GM12878 (cell line): Measurements from ENCODE around the gene SERPINE2. TPM values are rescaled to one million over a fixed set of nuclear protein-coding genes. Genes with fewer than 3 reads are reported as not detected.
A peak's percentile ranks its signal among the peaks of the same experiment; 100 is the strongest.

Source experiments
- ATAC-seq: fragments of 200-7000 bp; cut with Tn5 transposase; 3 replicates; pipeline ENCODE4 v1.9.1; 2020; ENCODE audit warnings: mild to moderate bottlenecking, moderate library complexity
- BruUV-seq: library from RNA; stranded (reverse); fragments of 400-500 nt; replicated peaks from 2 replicates; lab custom pipeline; 2021; lab: Mats Ljungman, UMichigan
- CTCF ChIA-PET: fragments of 300-600 bp; sonication (Branson Sonifier 250); formaldehyde crosslinking; extraction: SDS; loops from one replicate; lab custom pipeline; 2021; ENCODE audit warnings: inconsistent platforms; lab: Yijun Ruan, JAX
- POLR2A ChIA-PET: fragments of 350-600 bp; formaldehyde crosslinking; extraction: SDS; loops from one replicate; lab custom pipeline; 2021; ENCODE audit warnings: inconsistent platforms; lab: Charles Lee
- RAD21 ChIA-PET: fragments of 300-600 bp; sonication (Branson Sonifier 250); formaldehyde crosslinking; loops from one replicate; lab custom pipeline; 2023; ENCODE audit warnings: antibody characterized with exemption; ENCODE audit not compliant: unreplicated experiment; lab: Charles Lee
- SMC1A ChIA-PET: fragments of 300-600 bp; sonication (Branson Sonifier 250); formaldehyde crosslinking; loops from one replicate; lab custom pipeline; 2023; ENCODE audit not compliant: unreplicated experiment, uncharacterized antibody; lab: Charles Lee
- DNase-seq: peaks from one replicate; pipeline ENCODE4 v3.0.0-alpha.2; 2011; ENCODE audit warnings: low read depth, low spot score
- FAIRE-seq: peaks from 3 replicates; lab custom pipeline; 2011; peaks lifted over from hg19 to GRCh38; lab: Jason Lieb, UNC
- H2AFZ ChIP-seq: 2 replicates; pipeline ENCODE4 v1.6.0; 2011; ENCODE audit warnings: low read depth, low read length, control low read depth; ENCODE audit not compliant: control insufficient read depth
- H3K27ac ChIP-seq: 2 replicates; pipeline ENCODE4 v1.5.1; 2011; ENCODE audit warnings: control low read depth; ENCODE audit not compliant: control insufficient read depth, insufficient read depth
- H3K27me3 ChIP-seq, 2 experiments: replicated peaks in 1 of 2; 2 replicates each; pipeline versions ENCODE4 v1.6.0 to v1.6.1; 2011; ENCODE audit warnings: low read length in 1 of 2; ENCODE audit not compliant: control insufficient read depth in 2 of 2, insufficient read depth in 2 of 2
- H3K36me3 ChIP-seq, 2 experiments: 2 replicates each; pipeline ENCODE4 v1.5.1; 2011; ENCODE audit warnings: low read length in 1 of 2; ENCODE audit not compliant: control insufficient read depth in 2 of 2, insufficient read depth in 2 of 2
- H3K4me1 ChIP-seq: 2 replicates; pipeline ENCODE4 v1.6.1; 2011; ENCODE audit warnings: mild to moderate bottlenecking, low read length, moderate library complexity, mixed read lengths; ENCODE audit not compliant: control insufficient read depth, insufficient read depth
- H3K4me2 ChIP-seq: 2 replicates; pipeline ENCODE4 v1.6.0; 2011; ENCODE audit warnings: control low read depth; ENCODE audit not compliant: control insufficient read depth, insufficient read depth
- H3K4me3 ChIP-seq: fragments of 200-600 bp; sonication (generic); 2 replicates; pipeline ENCODE4 v1.5.1; 2016
- H3K79me2 ChIP-seq: 2 replicates; pipeline ENCODE4 v1.6.0; 2011; ENCODE audit warnings: low read length; ENCODE audit not compliant: control insufficient read depth, insufficient read depth
- H3K9ac ChIP-seq: 2 replicates; pipeline ENCODE4 v1.8.0; 2011; ENCODE audit warnings: low read length, control low read depth, mixed read lengths; ENCODE audit not compliant: control insufficient read depth, insufficient read depth
- H3K9me3 ChIP-seq: replicated peaks from 3 replicates; pipeline ENCODE4 v1.5.1; 2011; ENCODE audit warnings: mild to moderate bottlenecking, low read length; ENCODE audit not compliant: control insufficient read depth, insufficient read depth
- H4K20me1 ChIP-seq: 2 replicates; pipeline ENCODE4 v1.6.0; 2011; ENCODE audit not compliant: control insufficient read depth, insufficient read depth
- BMI1 ChIP-seq: fragments of 450-650 bp; IDR thresholded peaks from 2 replicates; pipeline ENCODE4 v1.6.1; 2016; ENCODE audit warnings: mild to moderate bottlenecking, moderate library complexity, borderline replicate concordance
- EED ChIP-seq: sonication (generic); IDR thresholded peaks from 2 replicates; pipeline ENCODE4 v1.6.1; 2016; ENCODE audit warnings: antibody characterized with exemption, low read depth
- IKZF1 ChIP-seq: fragments of 450-650 bp; conservative IDR thresholded peaks from 2 replicates; pipeline ENCODE4 v1.6.1; 2017; ENCODE audit warnings: antibody characterized with exemption, mild to moderate bottlenecking
- IKZF2 ChIP-seq, 2 experiments: fragments of 450-650 bp; IDR thresholded peaks; 2 replicates each; pipeline ENCODE4 v1.6.1; 2017; ENCODE audit warnings: mild to moderate bottlenecking in 2 of 2, moderate library complexity in 2 of 2
- POU2F2 ChIP-seq: IDR thresholded peaks from 3 replicates; pipeline ENCODE4 v1.6.1; 2011; ENCODE audit warnings: low read depth, mild to moderate bottlenecking, low read length, borderline replicate concordance
- RCOR1 ChIP-seq: conservative IDR thresholded peaks from 2 replicates; pipeline ENCODE4 v1.6.1; 2012; ENCODE audit warnings: low read depth, low read length, improper control_type of control experiment
- RELB ChIP-seq: fragments of 450-650 bp; IDR thresholded peaks from 2 replicates; pipeline ENCODE4 v1.6.1; 2017; ENCODE audit warnings: low read depth, mild to moderate bottlenecking, moderate library complexity
- RUNX3 ChIP-seq: IDR thresholded peaks from 2 replicates; pipeline ENCODE4 v1.6.1; 2012; ENCODE audit warnings: low read length, inconsistent platforms
- TBL1XR1 ChIP-seq: IDR thresholded peaks from 2 replicates; pipeline ENCODE4 v1.6.1; 2012; ENCODE audit warnings: low read depth, low read length, improper control_type of control experiment
- ZNF217 ChIP-seq: fragments of 450-650 bp; IDR thresholded peaks from 2 replicates; pipeline ENCODE4 v1.6.1; 2017; ENCODE audit warnings: antibody characterized with exemption, mild to moderate bottlenecking
- ZNF24 ChIP-seq: fragments of 450-650 bp; IDR thresholded peaks from 2 replicates; pipeline ENCODE4 v1.6.1; 2017; ENCODE audit warnings: antibody characterized with exemption, mild to moderate bottlenecking
- in situ Hi-C: fragments of 300-500 bp; cut with MboI; formaldehyde crosslinking; loops from 9 replicates; pipeline ENCODE4 v1.14.3; 2018; ENCODE audit warnings: mixed read lengths
- intact Hi-C: fragments of 100-400 bp; cut with micrococcal nuclease; formaldehyde crosslinking; loops from one replicate; pipeline ENCODE4 v1.14.2; 2022; ENCODE audit not compliant: unreplicated experiment
- polyA plus RNA-seq, 11 experiments: library from polyadenylated mRNA; depleted of rRNA in 4 of 11; unstranded in 6 of 11; stranded (reverse) in 5 of 11; fragments of >200 nt; fragmentation: Nextera tagmentation in 4 of 11; fragmentation: Illumina TruSeq in 1 of 11; extraction: Ambion mirVana in 4 of 11; extraction: Trizol in 1 of 11; gene quantifications; 1 replicate in 1 of 11; 2 replicates in 10 of 11; pipeline versions ENCODE4 v1.2.1 to v1.2.3, GENCODE V29; 2011 to 2016; ENCODE audit warnings: inconsistent platforms in 2 of 11, missing spikeins in 2 of 11, low read depth in 1 of 11
- total RNA-seq, 4 experiments: library from RNA; depleted of rRNA in 3 of 4; stranded (reverse); fragments of >200 nt in 3 of 4; fragmentation: Illumina TruSeq in 1 of 4; extraction: Trizol in 1 of 4; gene quantifications; 2 replicates each; pipeline versions ENCODE4 v1.2.1 to v1.2.3, GENCODE V29; 2013 to 2021
- TF ChIP-seq, protein P1 (sequence below): IDR thresholded peaks from 2 replicates; pipeline ENCODE4 v1.6.1; 2012; ENCODE audit warnings: improper control_type of control experiment, low read depth, low read length; ENCODE audit not compliant: insufficient replicate concordance

SERPINE2 gene
- total and polyA plus RNA-seq, 10 of the 15 experiments (the other 5 are each of a cell fraction or from before 2014, with no cell fraction given), result 0.18 to 1.7 (median 0.39) TPM

DNA sequence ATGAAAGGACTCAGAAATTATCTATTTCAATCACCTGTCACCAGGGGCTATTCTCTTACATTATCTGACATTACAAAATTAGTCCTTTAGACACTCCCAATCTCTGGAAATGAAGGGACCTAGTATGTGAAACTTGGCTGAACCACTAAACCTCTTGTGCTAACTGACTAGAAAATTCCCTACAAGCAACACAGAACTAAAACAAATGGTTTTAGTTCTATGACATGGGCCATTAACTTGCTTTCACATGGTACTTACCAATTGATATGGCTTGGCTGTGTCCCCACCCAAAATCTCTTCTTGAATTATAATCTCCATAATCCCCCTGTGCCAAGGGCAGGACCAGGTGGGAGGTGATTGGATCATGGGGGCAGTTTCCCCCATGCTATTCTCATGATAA, 16.6 kb downstream of the SERPINE2 start:
- Histone ChIP-seq H3K9ac (no peak overlapping the region), H3K27me3 (no peaks in the 10 kb centered on the region), H3K9me3 (no peaks in the 10 kb centered on the region), H3K36me3 (no peaks in the 10 kb centered on the region), H3K27ac (no peak overlapping the region), H4K20me1 (no peaks in the 10 kb centered on the region), H3K4me3 (no peak overlapping the region), H3K4me1 (no peaks in the 10 kb centered on the region; the same call in 1 of the 2 replicates), H3K4me2 (no peak overlapping the region), H2AFZ (no peak overlapping the region), H3K79me2 (no peaks in the 10 kb centered on the region)
- FAIRE-seq, result peak; percentile 69
- RAD21 ChIA-PET, result no interaction called here
- SMC1A ChIA-PET, result no interaction called here
- in situ Hi-C loops, result no loop called here
- intact Hi-C loops, result no loop called here
- peak; percentile 19 for DNase-seq
- CTCF ChIA-PET, result no interaction called here
- POLR2A ChIA-PET, result no interaction called here
- no TSS peak for BruUV-seq
- TF ChIP-seq ZNF217 (peak; percentile 36; the same call in 1 of the 2 replicates), EED (no peak), POU2F2 (no peak), BMI1 (no peak), RCOR1 (no peak), TBL1XR1 (no peak), RUNX3 (peak; percentile 44; the same call in 1 of the 2 replicates), RELB (peak; percentile 52; the same call in 1 of the 2 replicates), IKZF2 (IDR thresholded peaks at IDR 0.05) (peak; percentile 66 to 72), ZNF24 (0 out of 2 replicates have a peak, but pooled peaks have one; percentile 11), IKZF1 (peak; percentile 51)
- TF ChIP-seq, protein P1, sequence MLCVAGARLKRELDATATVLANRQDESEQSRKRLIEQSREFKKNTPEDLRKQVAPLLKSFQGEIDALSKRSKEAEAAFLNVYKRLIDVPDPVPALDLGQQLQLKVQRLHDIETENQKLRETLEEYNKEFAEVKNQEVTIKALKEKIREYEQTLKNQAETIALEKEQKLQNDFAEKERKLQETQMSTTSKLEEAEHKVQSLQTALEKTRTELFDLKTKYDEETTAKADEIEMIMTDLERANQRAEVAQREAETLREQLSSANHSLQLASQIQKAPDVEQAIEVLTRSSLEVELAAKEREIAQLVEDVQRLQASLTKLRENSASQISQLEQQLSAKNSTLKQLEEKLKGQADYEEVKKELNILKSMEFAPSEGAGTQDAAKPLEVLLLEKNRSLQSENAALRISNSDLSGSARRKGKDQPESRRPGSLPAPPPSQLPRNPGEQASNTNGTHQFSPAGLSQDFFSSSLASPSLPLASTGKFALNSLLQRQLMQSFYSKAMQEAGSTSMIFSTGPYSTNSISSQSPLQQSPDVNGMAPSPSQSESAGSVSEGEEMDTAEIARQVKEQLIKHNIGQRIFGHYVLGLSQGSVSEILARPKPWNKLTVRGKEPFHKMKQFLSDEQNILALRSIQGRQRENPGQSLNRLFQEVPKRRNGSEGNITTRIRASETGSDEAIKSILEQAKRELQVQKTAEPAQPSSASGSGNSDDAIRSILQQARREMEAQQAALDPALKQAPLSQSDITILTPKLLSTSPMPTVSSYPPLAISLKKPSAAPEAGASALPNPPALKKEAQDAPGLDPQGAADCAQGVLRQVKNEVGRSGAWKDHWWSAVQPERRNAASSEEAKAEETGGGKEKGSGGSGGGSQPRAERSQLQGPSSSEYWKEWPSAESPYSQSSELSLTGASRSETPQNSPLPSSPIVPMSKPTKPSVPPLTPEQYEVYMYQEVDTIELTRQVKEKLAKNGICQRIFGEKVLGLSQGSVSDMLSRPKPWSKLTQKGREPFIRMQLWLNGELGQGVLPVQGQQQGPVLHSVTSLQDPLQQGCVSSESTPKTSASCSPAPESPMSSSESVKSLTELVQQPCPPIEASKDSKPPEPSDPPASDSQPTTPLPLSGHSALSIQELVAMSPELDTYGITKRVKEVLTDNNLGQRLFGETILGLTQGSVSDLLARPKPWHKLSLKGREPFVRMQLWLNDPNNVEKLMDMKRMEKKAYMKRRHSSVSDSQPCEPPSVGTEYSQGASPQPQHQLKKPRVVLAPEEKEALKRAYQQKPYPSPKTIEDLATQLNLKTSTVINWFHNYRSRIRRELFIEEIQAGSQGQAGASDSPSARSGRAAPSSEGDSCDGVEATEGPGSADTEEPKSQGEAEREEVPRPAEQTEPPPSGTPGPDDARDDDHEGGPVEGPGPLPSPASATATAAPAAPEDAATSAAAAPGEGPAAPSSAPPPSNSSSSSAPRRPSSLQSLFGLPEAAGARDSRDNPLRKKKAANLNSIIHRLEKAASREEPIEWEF, result no peak
- peak; percentile 64 for ATAC-seq
